Activated naive CD8-positive, alpha-beta T cell treated with anti-CD3 and anti-CD28 coated beads for 36 hours (primary cell): Measurements from ENCODE around the gene USH1G. TPM values are rescaled to one million over a fixed set of nuclear protein-coding genes. Genes with fewer than 3 reads are reported as not detected.

Experiments used
- DNase-seq: peaks from one replicate; pipeline ENCODE4 v3.0.0; 2021
- H3K27ac Mint-ChIP-seq: one replicate; pipeline ENCODE4 v1.8.0; 2022; ENCODE audit warnings: mild to moderate bottlenecking, moderate library complexity, mixed read lengths
- H3K27me3 Mint-ChIP-seq: one replicate; pipeline ENCODE4 v1.8.0; 2022; ENCODE audit warnings: mild to moderate bottlenecking, mixed read lengths
- H3K36me3 Mint-ChIP-seq: one replicate; pipeline ENCODE4 v1.8.0; 2021; ENCODE audit warnings: mild to moderate bottlenecking, mixed read lengths
- H3K4me1 Mint-ChIP-seq: one replicate; pipeline ENCODE4 v1.8.0; 2021; ENCODE audit warnings: mixed read lengths
- H3K4me3 Mint-ChIP-seq: one replicate; pipeline ENCODE4 v1.8.0; 2022; ENCODE audit warnings: mild to moderate bottlenecking, moderate library complexity, mixed read lengths
- H3K9me3 Mint-ChIP-seq: one replicate; pipeline ENCODE4 v1.8.0; 2022; ENCODE audit warnings: mixed read lengths
- total RNA-seq, 2 experiments: library from RNA; stranded (reverse); gene quantifications; one replicate each; pipeline ENCODE4 v1.2.3, GENCODE V29; 2021

Gene USH1G
- total RNA-seq, 2 experiments from 2014 or later, result not detected

- no peaks in the 10 kb centered on the region for H3K9me3 Mint-ChIP-seq
- peaks cover 5% of the 10 kb centered on the region for H3K4me1 Mint-ChIP-seq
- no peaks in the 10 kb centered on the region for H3K36me3 Mint-ChIP-seq
- no peak for DNase-seq
- peaks cover 17% of the 10 kb centered on the region for H3K27me3 Mint-ChIP-seq
- no peak overlapping the region for H3K4me3 Mint-ChIP-seq
- no peak overlapping the region for H3K27ac Mint-ChIP-seq
Measured at GRCh38 chr17:74945543-74945942, 22.5 kb upstream of the USH1G start.

GRCh38 chr17:74943808-74944522 lies 20.9 kb upstream of the USH1G start:
- peaks cover 23% of the 10 kb centered on the region for H3K27me3 Mint-ChIP-seq
- H3K9me3 Mint-ChIP-seq, result no peaks in the 10 kb centered on the region
- H3K4me3 Mint-ChIP-seq, result no peak overlapping the region
- no peak for DNase-seq
- H3K36me3 Mint-ChIP-seq, result no peaks in the 10 kb centered on the region
- H3K27ac Mint-ChIP-seq, result no peak overlapping the region
- H3K4me1 Mint-ChIP-seq, result peaks cover 5% of the 10 kb centered on the region

GRCh38 chr17:74941128-74941725 lies 18.2 kb upstream of the USH1G start:
- H3K27ac Mint-ChIP-seq, result no peak overlapping the region
- peaks cover 5% of the 10 kb centered on the region for H3K4me1 Mint-ChIP-seq
- DNase-seq, result no peak
- H3K27me3 Mint-ChIP-seq, result peaks cover 42% of the 10 kb centered on the region
- H3K9me3 Mint-ChIP-seq, result no peaks in the 10 kb centered on the region
- H3K36me3 Mint-ChIP-seq, result no peaks in the 10 kb centered on the region
- H3K4me3 Mint-ChIP-seq, result no peak overlapping the region

- no peaks in the 10 kb centered on the region for H3K36me3 Mint-ChIP-seq
- H3K9me3 Mint-ChIP-seq, result no peaks in the 10 kb centered on the region
- H3K4me1 Mint-ChIP-seq, result no peaks in the 10 kb centered on the region
- no peak overlapping the region for H3K4me3 Mint-ChIP-seq
- H3K27ac Mint-ChIP-seq, result no peak overlapping the region
- H3K27me3 Mint-ChIP-seq, result peaks cover 49% of the 10 kb centered on the region
- no peak for DNase-seq
Measured at GRCh38 chr17:74939534-74939933, 16.5 kb upstream of the USH1G start.

GRCh38 chr17:74938194-74938950 lies 15.3 kb upstream of the USH1G start:
- Mint-ChIP-seq H3K4me1 (no peaks in the 10 kb centered on the region), H3K27ac (no peak overlapping the region), H3K4me3 (no peak overlapping the region), H3K27me3 (peaks cover 56% of the 10 kb centered on the region), H3K9me3 (no peaks in the 10 kb centered on the region), H3K36me3 (no peaks in the 10 kb centered on the region)
- no peak for DNase-seq

GRCh38 chr17:74937064-74938051 lies 14.3 kb upstream of the USH1G start:
- Mint-ChIP-seq H3K9me3 (no peaks in the 10 kb centered on the region), H3K4me3 (no peak overlapping the region), H3K4me1 (no peaks in the 10 kb centered on the region), H3K27me3 (peaks cover 65% of the 10 kb centered on the region), H3K36me3 (no peaks in the 10 kb centered on the region), H3K27ac (no peak overlapping the region)
- no peak for DNase-seq

- Mint-ChIP-seq H3K27me3 (peaks cover 63% of the 10 kb centered on the region), H3K9me3 (no peaks in the 10 kb centered on the region), H3K36me3 (no peaks in the 10 kb centered on the region), H3K4me1 (no peaks in the 10 kb centered on the region), H3K4me3 (no peak overlapping the region), H3K27ac (no peak overlapping the region)
- no peak for DNase-seq
Measured at GRCh38 chr17:74936470-74936799, 13.4 kb upstream of the USH1G start.

GRCh38 chr17:74935585-74936469 lies 12.8 kb upstream of the USH1G start, which contains the start of gene OTOP3:
OTOP3 (plus strand) TSS chr17:74935898; CDS start chr17:74935922, 24 bp downstream.
- peaks cover 69% of the 10 kb centered on the region for H3K27me3 Mint-ChIP-seq
- H3K36me3 Mint-ChIP-seq, result no peaks in the 10 kb centered on the region
- H3K4me1 Mint-ChIP-seq, result no peaks in the 10 kb centered on the region
- no peaks in the 10 kb centered on the region for H3K9me3 Mint-ChIP-seq
- H3K27ac Mint-ChIP-seq, result no peak within 1 kb of the TSS
- H3K4me3 Mint-ChIP-seq, result no peak within 1 kb of the TSS
- no peak for DNase-seq

GRCh38 chr17:74935048-74935447 lies 12.0 kb upstream of the USH1G start:
- no peak for DNase-seq
- H3K9me3 Mint-ChIP-seq, result no peaks in the 10 kb centered on the region
- H3K36me3 Mint-ChIP-seq, result no peaks in the 10 kb centered on the region
- no peak overlapping the region for H3K27ac Mint-ChIP-seq
- H3K27me3 Mint-ChIP-seq, result peaks cover 73% of the 10 kb centered on the region
- no peak overlapping the region for H3K4me3 Mint-ChIP-seq
- no peaks in the 10 kb centered on the region for H3K4me1 Mint-ChIP-seq

- Mint-ChIP-seq H3K27ac (no peak overlapping the region), H3K4me3 (no peak overlapping the region)
Measured at GRCh38 chr17:74930535-74931036, 7.5 kb upstream of the USH1G start.

GRCh38 chr17:74928786-74929185 lies 5.7 kb upstream of the USH1G start:
- Mint-ChIP-seq H3K4me1 (no peaks in the 10 kb centered on the region), H3K27me3 (peaks cover 76% of the 10 kb centered on the region), H3K4me3 (no peak overlapping the region), H3K27ac (no peak overlapping the region), H3K9me3 (no peaks in the 10 kb centered on the region), H3K36me3 (no peaks in the 10 kb centered on the region)
- no peak for DNase-seq

More at GRCh38 chr17:74930535-74931036, 7.5 kb upstream of the USH1G start:
- Mint-ChIP-seq H3K27me3 (peaks cover 71% of the 10 kb centered on the region), H3K36me3 (no peaks in the 10 kb centered on the region), H3K4me1 (no peaks in the 10 kb centered on the region), H3K9me3 (no peaks in the 10 kb centered on the region)
- DNase-seq, result no peak

GRCh38 chr17:74925242-74925641 lies 2.2 kb upstream of the USH1G start:
- Mint-ChIP-seq H3K4me3 (no peak overlapping the region), H3K4me1 (no peaks in the 10 kb centered on the region), H3K27ac (no peak overlapping the region), H3K36me3 (no peaks in the 10 kb centered on the region), H3K27me3 (peaks cover 75% of the 10 kb centered on the region), H3K9me3 (no peaks in the 10 kb centered on the region)
- DNase-seq, result no peak

- Mint-ChIP-seq H3K27me3 (peaks cover 77% of the 10 kb centered on the region), H3K9me3 (no peaks in the 10 kb centered on the region), H3K36me3 (no peaks in the 10 kb centered on the region), H3K27ac (no peak within 1 kb of the TSS), H3K4me1 (no peaks in the 10 kb centered on the region), H3K4me3 (no peak within 1 kb of the TSS)
- DNase-seq, result no peak
Measured at GRCh38 chr17:74924250-74924948, 1.3 kb upstream of the USH1G start, which contains the start of gene OTOP2. OTOP2 (plus strand) TSS chr17:74924273; CDS start chr17:74924633, 360 bp downstream.
